Prostate gland (tissue), 2 donors: ENCODE data around the gene AGPAT2.

Source experiments
- CTCF ChIP-seq, 4 experiments: fragments of 200-600 bp in 2 of 4; fragments of 450-650 bp in 2 of 4; sonication (generic) in 2 of 4; IDR thresholded peaks; 1 replicate in 3 of 4; 2 replicates in 1 of 4; pipeline ENCODE4 v1.5.1; 2016 to 2019; ENCODE audit warnings: antibody characterized with exemption in 4 of 4, mild to moderate bottlenecking in 2 of 4, moderate library complexity in 2 of 4
- POLR2A ChIP-seq: fragments of 450-650 bp; IDR thresholded peaks from one replicate; pipeline ENCODE4 v1.6.1; 2016; ENCODE audit warnings: antibody characterized with exemption, mild to moderate bottlenecking

GRCh38 chr9:136720898-136721338 lies 33.7 kb upstream of the AGPAT2 start:
- TF ChIP-seq CTCF (IDR thresholded peaks at IDR 0.05), result no peak
- no peak for TF ChIP-seq POLR2A
